ENCODE results near the gene EPHA2. TPM values are rescaled to one million over a fixed set of nuclear protein-coding genes. Genes with fewer than 3 reads are reported as not detected.
A peak's percentile ranks its signal among the peaks of the same experiment; 100 is the strongest.

The EPHA2 gene
- total RNA-seq, 1 experiment from 2014 or later = 63.5 TPM

- peak; percentile 81 for DNase-seq
- H3K4me3 ChIP-seq (ENCODE audit: insufficient read depth, low read depth, low read length) = peak overlapping the region; percentile 96; the same call in 1 of the 2 replicates
Observed at GRCh38 chr1:16152481-16153087, 3.3 kb downstream of the EPHA2 start.

GRCh38 chr1:16151995-16152384 lies 3.9 kb downstream of the EPHA2 start:
- Histone ChIP-seq H3K36me3 (replicated peaks; ENCODE audit: control insufficient read depth, insufficient read depth, low read length) (peaks cover 14% of the 10 kb centered on the region), H3K27me3 (ENCODE audit: control insufficient read depth, insufficient read depth, low read length) (peaks cover 1% of the 10 kb centered on the region; the same call in 1 of the 2 replicates), H3K4me3 (ENCODE audit: insufficient read depth, low read depth, low read length) (no peak overlapping the region)
- no peak for DNase-seq

More at GRCh38 chr1:16152481-16153087, 3.3 kb downstream of the EPHA2 start:
- Histone ChIP-seq H3K36me3 (replicated peaks; ENCODE audit: control insufficient read depth, insufficient read depth, low read length) (peaks cover 14% of the 10 kb centered on the region), H3K27me3 (ENCODE audit: control insufficient read depth, insufficient read depth, low read length) (peaks cover 1% of the 10 kb centered on the region; the same call in 1 of the 2 replicates)

- Histone ChIP-seq H3K27me3 (ENCODE audit: control insufficient read depth, insufficient read depth, low read length) (no peaks in the 10 kb centered on the region), H3K4me3 (ENCODE audit: insufficient read depth, low read depth, low read length) (no peak overlapping the region), H3K36me3 (replicated peaks; ENCODE audit: control insufficient read depth, insufficient read depth, low read length) (peaks cover 14% of the 10 kb centered on the region)
- DNase-seq = peak; percentile 71
Observed at GRCh38 chr1:16151196-16151994, 4.5 kb downstream of the EPHA2 start.

- no peak for DNase-seq
- no peaks in the 10 kb centered on the region for H3K27me3 ChIP-seq (ENCODE audit: control insufficient read depth, insufficient read depth, low read length)
- H3K36me3 ChIP-seq (replicated peaks; ENCODE audit: control insufficient read depth, insufficient read depth, low read length) = peaks cover 14% of the 10 kb centered on the region
- no peak overlapping the region for H3K4me3 ChIP-seq (ENCODE audit: insufficient read depth, low read depth, low read length)
Observed at GRCh38 chr1:16150508-16150907, 5.4 kb downstream of the EPHA2 start.

- Histone ChIP-seq H3K4me3 (ENCODE audit: insufficient read depth, low read depth, low read length) (no peak overlapping the region), H3K27me3 (ENCODE audit: control insufficient read depth, insufficient read depth, low read length) (no peaks in the 10 kb centered on the region), H3K36me3 (replicated peaks; ENCODE audit: control insufficient read depth, insufficient read depth, low read length) (peaks cover 15% of the 10 kb centered on the region)
- DNase-seq = no peak
Observed at GRCh38 chr1:16149702-16150488, 6.0 kb downstream of the EPHA2 start.

GRCh38 chr1:16149146-16149545 lies 6.7 kb downstream of the EPHA2 start:
- Histone ChIP-seq H3K36me3 (replicated peaks; ENCODE audit: control insufficient read depth, insufficient read depth, low read length) (peaks cover 19% of the 10 kb centered on the region), H3K27me3 (ENCODE audit: control insufficient read depth, insufficient read depth, low read length) (no peaks in the 10 kb centered on the region), H3K4me3 (ENCODE audit: insufficient read depth, low read depth, low read length) (no peak overlapping the region)
- no peak for DNase-seq

GRCh38 chr1:16148329-16149092 lies 7.4 kb downstream of the EPHA2 start:
- H3K27me3 ChIP-seq (ENCODE audit: control insufficient read depth, insufficient read depth, low read length) = no peaks in the 10 kb centered on the region
- no peak for DNase-seq
- no peak overlapping the region for H3K4me3 ChIP-seq (ENCODE audit: insufficient read depth, low read depth, low read length)
- peaks cover 20% of the 10 kb centered on the region for H3K36me3 ChIP-seq (replicated peaks; ENCODE audit: control insufficient read depth, insufficient read depth, low read length)

GRCh38 chr1:16147156-16147926 lies 8.5 kb downstream of the EPHA2 start:
- Histone ChIP-seq H3K27me3 (ENCODE audit: control insufficient read depth, insufficient read depth, low read length) (no peaks in the 10 kb centered on the region), H3K36me3 (replicated peaks; ENCODE audit: control insufficient read depth, insufficient read depth, low read length) (peaks cover 20% of the 10 kb centered on the region), H3K4me3 (ENCODE audit: insufficient read depth, low read depth, low read length) (no peak overlapping the region)
- no peak for DNase-seq

- DNase-seq = peak; percentile 98
- Histone ChIP-seq H3K27me3 (ENCODE audit: control insufficient read depth, insufficient read depth, low read length) (no peaks in the 10 kb centered on the region), H3K4me3 (ENCODE audit: insufficient read depth, low read depth, low read length) (peak overlapping the region; percentile 4), H3K36me3 (replicated peaks; ENCODE audit: control insufficient read depth, insufficient read depth, low read length) (peaks cover 20% of the 10 kb centered on the region)
Observed at GRCh38 chr1:16146279-16147155, 9.4 kb downstream of the EPHA2 start.

- H3K36me3 ChIP-seq (replicated peaks; ENCODE audit: control insufficient read depth, insufficient read depth, low read length) = peaks cover 20% of the 10 kb centered on the region
- H3K27me3 ChIP-seq (ENCODE audit: control insufficient read depth, insufficient read depth, low read length) = no peaks in the 10 kb centered on the region
- H3K4me3 ChIP-seq (ENCODE audit: insufficient read depth, low read depth, low read length) = peak overlapping the region; percentile 3
- peak; percentile 89 for DNase-seq
Observed at GRCh38 chr1:16145662-16146278, 10.1 kb downstream of the EPHA2 start.

GRCh38 chr1:16145030-16145661 lies 10.7 kb downstream of the EPHA2 start:
- H3K36me3 ChIP-seq (replicated peaks; ENCODE audit: control insufficient read depth, insufficient read depth, low read length) = peaks cover 18% of the 10 kb centered on the region
- no peak overlapping the region for H3K4me3 ChIP-seq (ENCODE audit: insufficient read depth, low read depth, low read length)
- DNase-seq = peak; percentile 88
- H3K27me3 ChIP-seq (ENCODE audit: control insufficient read depth, insufficient read depth, low read length) = no peaks in the 10 kb centered on the region

- H3K27me3 ChIP-seq (ENCODE audit: control insufficient read depth, insufficient read depth, low read length) = no peaks in the 10 kb centered on the region
- DNase-seq = no peak
- H3K36me3 ChIP-seq (replicated peaks; ENCODE audit: control insufficient read depth, insufficient read depth, low read length) = peaks cover 19% of the 10 kb centered on the region
- H3K4me3 ChIP-seq (ENCODE audit: insufficient read depth, low read depth, low read length) = no peak overlapping the region
Observed at GRCh38 chr1:16144325-16145029, 11.4 kb downstream of the EPHA2 start.
